C4-2B (cell line): ENCODE measurements around the gene PTPRN2.

ENCODE experiments used
- ZFX ChIP-seq: fragments of 450-650 bp; IDR thresholded peaks from 2 replicates; pipeline ENCODE4 v1.6.1; 2017
- TF ChIP-seq, protein P1 (sequence below): fragments of 450-650 bp; conservative IDR thresholded peaks from 2 replicates; pipeline ENCODE4 v1.5.1; 2017; ENCODE audit warnings: mild to moderate bottlenecking

DNA sequence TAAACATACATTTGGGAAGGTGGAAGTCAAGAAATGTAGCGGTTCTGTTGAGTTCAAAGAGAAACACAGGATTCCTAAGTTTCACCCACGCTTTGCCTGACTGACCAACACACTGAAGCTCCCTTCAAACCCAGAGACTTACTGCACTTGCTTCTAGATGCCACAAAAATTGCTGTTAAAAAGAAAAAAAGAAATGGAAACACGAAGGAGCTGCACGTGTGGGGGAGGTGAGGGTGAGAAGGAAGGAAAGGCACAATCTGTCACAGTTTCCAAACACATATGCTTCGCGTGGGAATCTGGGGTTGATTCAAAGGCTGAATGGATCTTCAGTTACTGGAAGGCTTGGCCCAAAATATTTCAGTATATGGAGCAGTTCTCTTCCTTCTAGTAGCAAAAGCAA, 755.2 kb downstream of the PTPRN2 start:
- TF ChIP-seq, protein P1, sequence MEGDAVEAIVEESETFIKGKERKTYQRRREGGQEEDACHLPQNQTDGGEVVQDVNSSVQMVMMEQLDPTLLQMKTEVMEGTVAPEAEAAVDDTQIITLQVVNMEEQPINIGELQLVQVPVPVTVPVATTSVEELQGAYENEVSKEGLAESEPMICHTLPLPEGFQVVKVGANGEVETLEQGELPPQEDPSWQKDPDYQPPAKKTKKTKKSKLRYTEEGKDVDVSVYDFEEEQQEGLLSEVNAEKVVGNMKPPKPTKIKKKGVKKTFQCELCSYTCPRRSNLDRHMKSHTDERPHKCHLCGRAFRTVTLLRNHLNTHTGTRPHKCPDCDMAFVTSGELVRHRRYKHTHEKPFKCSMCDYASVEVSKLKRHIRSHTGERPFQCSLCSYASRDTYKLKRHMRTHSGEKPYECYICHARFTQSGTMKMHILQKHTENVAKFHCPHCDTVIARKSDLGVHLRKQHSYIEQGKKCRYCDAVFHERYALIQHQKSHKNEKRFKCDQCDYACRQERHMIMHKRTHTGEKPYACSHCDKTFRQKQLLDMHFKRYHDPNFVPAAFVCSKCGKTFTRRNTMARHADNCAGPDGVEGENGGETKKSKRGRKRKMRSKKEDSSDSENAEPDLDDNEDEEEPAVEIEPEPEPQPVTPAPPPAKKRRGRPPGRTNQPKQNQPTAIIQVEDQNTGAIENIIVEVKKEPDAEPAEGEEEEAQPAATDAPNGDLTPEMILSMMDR, result no peak
- TF ChIP-seq ZFX, result no peak
